ENCODE data around the gene UFSP1.
"Not testable (repeated sequence)": the region's sequence is repeated elsewhere in the genome, so short reads cannot be mapped to it uniquely, and the experiment has no call there.

UFSP1 gene

GRCh38 chr7:100888988-100889750 is at the start of gene UFSP1:
Gene UFSP1 (minus strand): TSS chr7:100889715. CDS start chr7:100889271, 444 bp downstream.
- DNase-seq, result no peak

- DNase-seq, result not testable (repeated sequence)
Measured at GRCh38 chr7:100936167-100936566, 46.7 kb upstream of the UFSP1 start.

GRCh38 chr7:100935381-100935780 is 45.9 kb upstream of the UFSP1 start:
- DNase-seq, result not testable (repeated sequence)

- no peak for DNase-seq
Measured at GRCh38 chr7:100933734-100934133, 44.2 kb upstream of the UFSP1 start.

GRCh38 chr7:100929808-100930174 is 40.3 kb upstream of the UFSP1 start:
- DNase-seq, result no peak

GRCh38 chr7:100923616-100924015 is 34.1 kb upstream of the UFSP1 start:
- DNase-seq, result not testable (repeated sequence)

GRCh38 chr7:100921039-100921438 is 31.5 kb upstream of the UFSP1 start:
- no peak for DNase-seq

GRCh38 chr7:100919779-100920437 is 30.4 kb upstream of the UFSP1 start:
- not testable (repeated sequence) for DNase-seq

GRCh38 chr7:100919335-100919734 is 29.8 kb upstream of the UFSP1 start:
- DNase-seq, result not testable (repeated sequence)

GRCh38 chr7:100914879-100915447 is 25.4 kb upstream of the UFSP1 start:
- no peak for DNase-seq

GRCh38 chr7:100914208-100914878 is 24.8 kb upstream of the UFSP1 start:
- DNase-seq, result no peak

GRCh38 chr7:100911484-100911883 is 22.0 kb upstream of the UFSP1 start:
- DNase-seq, result no peak

GRCh38 chr7:100910443-100910842 is 20.9 kb upstream of the UFSP1 start:
- not testable (repeated sequence) for DNase-seq

GRCh38 chr7:100908512-100908911 is 19.0 kb upstream of the UFSP1 start:
- no peak for DNase-seq

GRCh38 chr7:100902638-100903037 is 13.1 kb upstream of the UFSP1 start:
- DNase-seq, result no peak

GRCh38 chr7:100901921-100902332 is 12.4 kb upstream of the UFSP1 start:
- no peak for DNase-seq

- DNase-seq, result no peak
Measured at GRCh38 chr7:100900978-100901377, 11.5 kb upstream of the UFSP1 start.

- no peak for DNase-seq
Measured at GRCh38 chr7:100899432-100899831, 9.9 kb upstream of the UFSP1 start.

- no peak for DNase-seq
Measured at GRCh38 chr7:100897772-100898454, 8.4 kb upstream of the UFSP1 start.

GRCh38 chr7:100896732-100897608 is 7.5 kb upstream of the UFSP1 start:
- peak; percentile 24 to 34 for DNase-seq

GRCh38 chr7:100895956-100896731 is 6.6 kb upstream of the UFSP1 start:
- no peak for DNase-seq

All from NCI-H2081 (cell line).